GM23338 (cell line): ENCODE results near the gene RPIA. TPM values are rescaled to one million over a fixed set of nuclear protein-coding genes. Genes with fewer than 3 reads are reported as not detected.

Source experiments
- ATAC-seq: fragments of 200-7000 bp; cut with Tn5 transposase; 3 replicates; pipeline ENCODE4 v1.9.1; 2020
- DNase-seq: peaks from one replicate; pipeline ENCODE4 v3.0.0-alpha.2; 2015; ENCODE audit warnings: low spot score
- H2AFZ ChIP-seq: fragments of 200-600 bp; sonication (generic); 2 replicates; pipeline ENCODE4 v1.8.0; 2016; ENCODE audit warnings: antibody characterized with exemption, mild to moderate bottlenecking, moderate library complexity
- H3F3A ChIP-seq: fragments of 200-600 bp; sonication (generic); replicated peaks from 2 replicates; pipeline ENCODE4 v1.8.0; 2017; ENCODE audit warnings: antibody characterized with exemption, mixed run types, low read depth
- H3K27ac ChIP-seq: fragments of 200-600 bp; sonication (generic); 2 replicates; pipeline ENCODE4 v1.6.1; 2016; ENCODE audit warnings: low read depth
- H3K27me3 ChIP-seq: fragments of 200-600 bp; sonication (generic); 2 replicates; pipeline ENCODE4 v1.8.0; 2016; ENCODE audit warnings: mild to moderate bottlenecking, mixed run types, moderate library complexity; ENCODE audit not compliant: insufficient read depth
- H3K36me3 ChIP-seq: fragments of 200-600 bp; sonication (generic); 2 replicates; pipeline ENCODE4 v1.8.0; 2016; ENCODE audit warnings: mild to moderate bottlenecking; ENCODE audit not compliant: insufficient read depth
- H3K4me1 ChIP-seq: fragments of 200-600 bp; sonication (generic); 2 replicates; pipeline ENCODE4 v1.8.0; 2016; ENCODE audit warnings: mild to moderate bottlenecking, moderate library complexity; ENCODE audit not compliant: insufficient read depth
- H3K4me2 ChIP-seq: fragments of 200-600 bp; sonication (generic); 2 replicates; pipeline ENCODE4 v1.7.1; 2017; ENCODE audit warnings: mixed run types
- H3K4me3 ChIP-seq: fragments of 200-600 bp; sonication (generic); 2 replicates; pipeline ENCODE4 v1.6.1; 2016; ENCODE audit warnings: mixed run types
- H3K79me2 ChIP-seq: fragments of 200-600 bp; sonication (generic); replicated peaks from 2 replicates; pipeline ENCODE4 v1.8.0; 2017; ENCODE audit warnings: mild to moderate bottlenecking; ENCODE audit not compliant: insufficient read depth
- H3K9me2 ChIP-seq: fragments of 200-600 bp; sonication (generic); 2 replicates; pipeline ENCODE4 v1.8.0; 2017; ENCODE audit not compliant: insufficient read depth
- H4K20me1 ChIP-seq: fragments of 200-600 bp; sonication (generic); replicated peaks from 2 replicates; pipeline ENCODE4 v1.8.0; 2017; ENCODE audit warnings: mild to moderate bottlenecking; ENCODE audit not compliant: insufficient read depth
- H3K27ac Mint-ChIP-seq: 2 replicates; pipeline ENCODE4 v1.8.0; 2020; ENCODE audit warnings: inconsistent platforms, mild to moderate bottlenecking, moderate library complexity, mixed read lengths
- H3K27me3 Mint-ChIP-seq: 3 replicates; pipeline ENCODE4 v1.8.0; 2022; ENCODE audit warnings: low read depth, mild to moderate bottlenecking, moderate library complexity, mixed read lengths, inconsistent platforms; ENCODE audit not compliant: insufficient read depth, poor library complexity
- H3K36me3 Mint-ChIP-seq: 3 replicates; pipeline ENCODE4 v1.8.0; 2021; ENCODE audit warnings: low read depth, mild to moderate bottlenecking, inconsistent platforms, moderate library complexity, mixed read lengths
- H3K4me1 Mint-ChIP-seq: 3 replicates; pipeline ENCODE4 v1.8.0; 2020; ENCODE audit warnings: mild to moderate bottlenecking, inconsistent platforms, mixed read lengths
- H3K4me3 Mint-ChIP-seq: 3 replicates; pipeline ENCODE4 v1.8.0; 2021; ENCODE audit warnings: moderate library complexity, mild to moderate bottlenecking, inconsistent platforms, mixed read lengths
- H3K9me3 Mint-ChIP-seq: 3 replicates; pipeline ENCODE4 v1.8.0; 2020; ENCODE audit warnings: moderate library complexity, mild to moderate bottlenecking, inconsistent platforms, mixed read lengths
- CREB1 ChIP-seq: fragments of 250-450 bp; sonication (Bioruptor Pico); IDR thresholded peaks from 2 replicates; pipeline ENCODE4 v1.5.0; 2020; ENCODE audit warnings: low read depth, mild to moderate bottlenecking, moderate library complexity
- CTCF ChIP-seq, 2 experiments: fragments of 200-600 bp in 1 of 2; sonication (generic) in 1 of 2; conservative IDR thresholded peaks; 2 replicates each; pipeline versions ENCODE4 v1.5.1 to v1.6.1; 2016 to 2017; ENCODE audit warnings: antibody characterized with exemption in 2 of 2, low read depth in 2 of 2, mild to moderate bottlenecking in 2 of 2, moderate library complexity in 1 of 2
- EZH2 ChIP-seq: fragments of 200-600 bp; sonication (generic); IDR thresholded peaks from one replicate; pipeline ENCODE4 v1.8.0; 2017; ENCODE audit warnings: antibody characterized with exemption, mild to moderate bottlenecking, low read depth; ENCODE audit not compliant: unreplicated experiment
- EZH2phosphoT487 ChIP-seq: fragments of 200-600 bp; sonication (generic); IDR thresholded peaks from one replicate; pipeline ENCODE4 v1.8.1; 2018; ENCODE audit warnings: antibody characterized with exemption; ENCODE audit not compliant: unreplicated experiment
- JUNB ChIP-seq: IDR thresholded peaks from one replicate; pipeline ENCODE4 v1.6.1; 2016; ENCODE audit warnings: antibody characterized with exemption; ENCODE audit not compliant: unreplicated experiment
- NANOG ChIP-seq: IDR thresholded peaks from 2 replicates; pipeline ENCODE4 v1.6.1; 2016; ENCODE audit warnings: antibody characterized with exemption, borderline replicate concordance
- POLR2AphosphoS5 ChIP-seq: IDR thresholded peaks from 2 replicates; pipeline ENCODE4 v1.6.1; 2016; ENCODE audit warnings: antibody characterized with exemption, low read depth
- STAT1 ChIP-seq: IDR thresholded peaks from one replicate; pipeline ENCODE4 v1.6.1; 2016; ENCODE audit warnings: antibody characterized with exemption; ENCODE audit not compliant: unreplicated experiment
- ZNF114 ChIP-seq: fragments of 250-450 bp; sonication (Bioruptor Pico); IDR thresholded peaks from 2 replicates; pipeline ENCODE4 v1.5.0; 2020; ENCODE audit warnings: mild to moderate bottlenecking, moderate library complexity
- ZNF331 ChIP-seq: fragments of 250-450 bp; sonication (Bioruptor Pico); IDR thresholded peaks from 2 replicates; pipeline ENCODE4 v1.5.0; 2020; ENCODE audit warnings: low read depth, mild to moderate bottlenecking, moderate library complexity
- polyA plus RNA-seq: library from polyadenylated mRNA; unstranded; fragments of >200 nt; fragmentation: Nextera tagmentation; extraction: Ambion mirVana; gene quantifications from 2 replicates; pipeline ENCODE4 v1.2.1, GENCODE V29; 2016
- total RNA-seq: library from RNA; depleted of rRNA; stranded (reverse); fragments of >200 nt; shearing (Covaris generic); gene quantifications from 2 replicates; pipeline ENCODE4 v1.2.3, GENCODE V29; 2014
- TF ChIP-seq, protein P1 (sequence below): IDR thresholded peaks from one replicate; pipeline ENCODE4 v1.6.1; 2018; ENCODE audit warnings: antibody characterized with exemption; ENCODE audit not compliant: unreplicated experiment

RPIA gene
- total and polyA plus RNA-seq, 2 experiments from 2014 or later = 18.8 to 22.5 TPM

- no peak for TF ChIP-seq CTCF (conservative IDR thresholded peaks at IDR 0.05; ENCODE audit: low read depth in 2 of 2)
- no peak for TF ChIP-seq POLR2AphosphoS5
- TF ChIP-seq EZH2phosphoT487 = no peak
- no peak for TF ChIP-seq JUNB
- TF ChIP-seq, protein P1, sequence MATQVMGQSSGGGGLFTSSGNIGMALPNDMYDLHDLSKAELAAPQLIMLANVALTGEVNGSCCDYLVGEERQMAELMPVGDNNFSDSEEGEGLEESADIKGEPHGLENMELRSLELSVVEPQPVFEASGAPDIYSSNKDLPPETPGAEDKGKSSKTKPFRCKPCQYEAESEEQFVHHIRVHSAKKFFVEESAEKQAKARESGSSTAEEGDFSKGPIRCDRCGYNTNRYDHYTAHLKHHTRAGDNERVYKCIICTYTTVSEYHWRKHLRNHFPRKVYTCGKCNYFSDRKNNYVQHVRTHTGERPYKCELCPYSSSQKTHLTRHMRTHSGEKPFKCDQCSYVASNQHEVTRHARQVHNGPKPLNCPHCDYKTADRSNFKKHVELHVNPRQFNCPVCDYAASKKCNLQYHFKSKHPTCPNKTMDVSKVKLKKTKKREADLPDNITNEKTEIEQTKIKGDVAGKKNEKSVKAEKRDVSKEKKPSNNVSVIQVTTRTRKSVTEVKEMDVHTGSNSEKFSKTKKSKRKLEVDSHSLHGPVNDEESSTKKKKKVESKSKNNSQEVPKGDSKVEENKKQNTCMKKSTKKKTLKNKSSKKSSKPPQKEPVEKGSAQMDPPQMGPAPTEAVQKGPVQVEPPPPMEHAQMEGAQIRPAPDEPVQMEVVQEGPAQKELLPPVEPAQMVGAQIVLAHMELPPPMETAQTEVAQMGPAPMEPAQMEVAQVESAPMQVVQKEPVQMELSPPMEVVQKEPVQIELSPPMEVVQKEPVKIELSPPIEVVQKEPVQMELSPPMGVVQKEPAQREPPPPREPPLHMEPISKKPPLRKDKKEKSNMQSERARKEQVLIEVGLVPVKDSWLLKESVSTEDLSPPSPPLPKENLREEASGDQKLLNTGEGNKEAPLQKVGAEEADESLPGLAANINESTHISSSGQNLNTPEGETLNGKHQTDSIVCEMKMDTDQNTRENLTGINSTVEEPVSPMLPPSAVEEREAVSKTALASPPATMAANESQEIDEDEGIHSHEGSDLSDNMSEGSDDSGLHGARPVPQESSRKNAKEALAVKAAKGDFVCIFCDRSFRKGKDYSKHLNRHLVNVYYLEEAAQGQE = no peak
- TF ChIP-seq CREB1 (CRISPR knock-in tag) = no peak
These were observed 44.4 kb downstream of the RPIA start (continued) for GRCh38 chr2:88735853-88736252.

- H3K4me1 Mint-ChIP-seq = peaks cover 2% of the 10 kb centered on the region; the same call in 2 of the 3 replicates
- no peaks in the 10 kb centered on the region for H3K9me2 ChIP-seq
- H3K4me1 ChIP-seq = peaks cover under 1% of the 10 kb centered on the region; the same call in 1 of the 2 replicates
- peaks cover 4% of the 10 kb centered on the region for H3K27me3 Mint-ChIP-seq
- no peak overlapping the region for H3K4me3 Mint-ChIP-seq
- H3K9me3 Mint-ChIP-seq = no peaks in the 10 kb centered on the region
- H4K20me1 ChIP-seq = no peaks in the 10 kb centered on the region; the same call in 1 of the 2 replicates
- no peak overlapping the region for H3K27ac ChIP-seq
- no peak overlapping the region for H2AFZ ChIP-seq
- H3K4me3 ChIP-seq = no peak overlapping the region
- no peak for ATAC-seq
- TF ChIP-seq ZNF331 (CRISPR knock-in tag) = no peak
- no peak for TF ChIP-seq EZH2
- TF ChIP-seq, protein P1 = no peak
- TF ChIP-seq NANOG = no peak
- TF ChIP-seq POLR2AphosphoS5 = no peak
- TF ChIP-seq EZH2phosphoT487 = no peak
- TF ChIP-seq STAT1 = no peak
- no peak for TF ChIP-seq ZNF114 (CRISPR knock-in tag)
- no peak for TF ChIP-seq CREB1 (CRISPR knock-in tag)
- no peak overlapping the region for H3K4me2 ChIP-seq
- no peaks in the 10 kb centered on the region; the same call in 1 of the 2 replicates for H3K79me2 ChIP-seq
- no peaks in the 10 kb centered on the region for H3K27me3 ChIP-seq
- peaks cover 41% of the 10 kb centered on the region for H3K36me3 Mint-ChIP-seq
- no peaks in the 10 kb centered on the region for H3F3A ChIP-seq
- peak overlapping the region; percentile 56; the same call in 1 of the 2 replicates for H3K27ac Mint-ChIP-seq
- DNase-seq = no peak
- H3K36me3 ChIP-seq = peaks cover 9% of the 10 kb centered on the region; the same call in 1 of the 2 replicates
These were observed 45.0 kb downstream of the RPIA start for GRCh38 chr2:88736437-88736836.
